ENCODE measurements around the gene RHBDL1. TPM values are rescaled to one million over a fixed set of nuclear protein-coding genes. Genes with fewer than 3 reads are reported as not detected.

The RHBDL1 gene
- total RNA-seq (2022; extraction: Qiagen RNA extraction; ENCODE audit: low read depth) = 0.75 to 1.6 TPM (median 1.4 TPM) in 5 replicates

DNA sequence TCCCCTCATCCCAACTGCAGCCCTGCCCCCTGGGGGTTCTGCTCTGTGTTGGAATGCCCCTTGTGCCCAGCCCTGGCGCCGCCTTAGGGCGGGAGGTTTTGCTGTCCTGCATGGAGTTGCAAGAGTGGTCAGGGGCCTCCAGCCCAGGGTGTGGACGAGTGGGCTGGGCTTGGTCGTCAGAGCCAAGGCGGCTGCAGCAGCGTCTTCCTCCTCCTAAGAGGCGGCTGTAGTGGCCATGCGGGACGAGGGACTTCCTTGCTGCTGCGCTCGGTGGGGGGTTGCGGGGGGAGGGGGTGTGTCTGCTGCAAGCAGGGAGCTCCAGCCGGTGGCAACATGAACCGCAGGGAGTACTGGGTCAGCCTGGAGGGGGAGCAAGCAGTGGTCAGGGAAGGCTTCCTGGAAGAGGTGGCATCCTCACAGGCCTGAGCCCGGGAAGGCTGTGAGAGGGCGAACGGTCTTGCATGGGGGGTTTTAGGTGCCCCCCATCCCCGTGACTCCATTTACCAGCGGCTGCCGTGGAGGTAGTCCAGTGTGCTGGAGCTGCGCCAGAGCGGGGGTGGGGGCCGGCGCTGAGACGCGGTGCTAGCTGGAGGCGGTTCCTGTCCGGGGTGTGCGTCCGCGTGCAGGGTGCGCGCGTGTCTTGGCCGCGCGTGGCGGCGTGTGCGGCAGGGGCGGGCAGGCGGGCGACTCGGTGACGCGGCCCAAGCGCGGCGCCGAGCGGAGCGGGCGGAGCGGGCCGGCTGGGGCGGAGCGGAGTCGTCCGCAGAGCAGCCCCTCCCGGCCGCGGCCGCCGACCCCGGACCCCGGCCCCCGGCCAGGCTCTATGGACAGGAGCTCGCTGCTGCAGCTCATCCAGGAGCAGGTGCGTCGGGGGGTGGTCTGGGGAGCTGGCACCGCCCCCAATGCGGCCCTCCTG is at the start of gene RHBDL1:
TSS of gene RHBDL1 (plus strand) at position 704 of the 916 bp plus-strand sequence. CDS start at position 824, 120 bp downstream.

DNA sequence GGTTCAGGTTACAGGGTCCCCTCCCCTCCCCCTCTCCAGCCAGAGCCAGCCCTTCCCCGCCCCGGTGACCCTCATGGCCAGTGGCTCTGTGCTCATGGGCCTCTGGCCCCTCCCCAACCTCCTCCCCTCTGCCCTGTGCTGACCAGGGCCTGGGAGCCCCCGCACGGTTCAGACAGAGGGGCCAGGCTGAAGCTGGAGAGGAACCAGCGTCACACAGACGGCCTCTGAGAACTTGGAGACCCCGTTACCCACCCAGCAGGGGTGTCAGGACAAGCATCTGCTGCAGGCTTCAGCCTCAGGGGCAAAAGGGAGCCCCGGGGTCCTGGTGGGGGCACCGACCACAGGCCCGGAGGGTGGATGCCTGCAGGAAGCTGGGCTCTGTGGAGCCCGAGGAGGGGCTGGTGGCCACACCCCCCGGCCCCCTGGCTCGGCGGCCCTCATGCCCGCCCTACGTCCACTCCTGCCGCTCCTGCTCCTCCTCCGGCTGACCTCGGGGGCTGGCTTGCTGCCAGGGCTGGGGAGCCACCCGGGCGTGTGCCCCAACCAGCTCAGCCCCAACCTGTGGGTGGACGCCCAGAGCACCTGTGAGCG is 44.6 kb upstream of the RHBDL1 start, which contains the start of gene WFIKKN1:
TSS of gene WFIKKN1 (plus strand) at position 171 of the 591 bp plus-strand sequence. CDS start at position 440, 269 bp downstream.

DNA sequence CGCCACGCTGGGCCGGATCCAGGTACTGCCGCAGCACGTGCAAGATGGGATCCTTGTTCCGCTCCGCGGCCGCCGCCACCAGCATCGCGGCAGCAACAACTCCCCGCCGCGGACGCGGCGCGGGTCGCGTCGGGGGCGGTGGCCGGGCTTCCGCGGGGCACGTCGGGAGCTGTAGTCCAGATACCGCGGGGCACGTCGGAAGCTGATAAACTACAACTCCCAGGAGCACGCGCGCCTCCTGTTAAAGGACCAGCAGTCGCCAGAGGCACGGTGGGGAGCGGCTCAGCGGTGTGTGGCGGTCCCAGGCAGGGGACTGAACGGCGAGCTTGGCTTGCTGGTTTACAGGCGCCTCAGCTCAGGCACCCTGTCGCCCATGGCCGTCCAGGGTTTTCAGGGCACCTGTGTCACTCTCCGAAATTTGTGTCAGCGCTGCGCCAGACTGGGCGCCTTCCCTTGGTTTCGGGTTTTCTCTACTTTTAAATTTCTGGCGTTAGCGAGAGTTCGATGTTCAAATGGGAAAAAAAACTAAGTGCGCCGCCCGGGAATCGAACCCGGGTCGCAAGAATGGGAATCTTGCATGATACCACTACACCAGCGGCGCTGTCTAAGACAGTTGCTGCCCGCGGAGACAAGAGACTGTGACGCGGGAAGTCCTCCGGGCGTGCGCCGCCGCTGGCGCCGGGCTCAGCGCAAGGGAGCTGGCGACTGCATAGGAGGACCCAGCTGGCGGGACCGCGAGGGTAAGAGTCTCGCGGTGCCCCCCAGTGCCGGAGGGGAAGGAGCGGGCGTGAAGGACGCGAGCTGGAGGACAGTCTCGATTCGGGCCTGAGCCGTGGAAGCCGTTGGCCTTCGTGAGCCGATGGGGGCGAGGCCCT is 39.0 kb upstream of the RHBDL1 start, which contains the start of gene METTL26:
TSS of gene METTL26 (minus strand) at position 100 of the 875 bp plus-strand sequence. CDS start at position 85, 15 bp downstream.

DNA sequence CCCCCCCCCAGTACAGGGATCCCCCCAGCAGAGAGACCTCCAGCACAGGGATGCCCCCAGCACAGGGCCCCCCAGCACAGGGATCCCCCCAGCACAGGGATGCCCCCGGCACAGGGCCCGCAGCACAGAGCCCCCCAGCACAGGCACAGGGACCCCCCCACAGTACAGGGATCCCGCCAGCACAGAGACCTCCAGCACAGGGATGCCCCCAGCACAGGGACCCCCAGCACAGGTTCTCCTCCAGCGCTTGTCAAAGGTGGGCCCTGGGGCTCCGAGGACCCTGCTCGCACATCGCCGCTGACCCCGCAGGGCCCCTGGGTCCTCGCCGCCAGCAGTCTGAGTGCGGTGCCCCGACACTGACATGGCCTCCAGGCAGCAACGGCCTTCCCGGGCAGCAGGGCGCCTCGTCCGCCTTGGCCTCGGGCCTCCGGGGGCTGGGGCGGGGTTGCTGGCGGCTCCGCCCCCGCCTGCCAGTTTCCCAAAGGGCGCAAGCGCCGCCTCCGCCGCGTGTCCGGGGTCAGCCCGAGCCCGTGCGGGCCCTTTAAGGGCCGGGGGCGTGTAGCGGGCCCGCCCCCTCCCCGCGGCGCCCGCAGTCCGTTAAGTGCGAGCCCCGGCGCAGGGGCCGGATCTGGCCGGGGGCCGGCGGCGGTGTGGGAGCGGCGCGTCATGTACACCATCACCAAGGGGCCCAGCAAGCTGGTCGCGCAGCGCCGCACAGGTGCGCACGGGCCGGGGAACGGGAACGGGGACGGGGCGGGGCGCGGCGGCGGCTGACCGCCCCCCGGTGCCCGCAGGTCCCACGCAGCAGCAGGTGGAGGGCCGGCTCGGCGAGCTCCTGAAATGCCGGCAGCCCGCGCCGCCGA is 33.9 kb upstream of the RHBDL1 start, which contains the start of gene MCRIP2:
TSS of gene MCRIP2 (plus strand) at position 503 of the 863 bp plus-strand sequence. CDS start at position 667, 164 bp downstream.

DNA sequence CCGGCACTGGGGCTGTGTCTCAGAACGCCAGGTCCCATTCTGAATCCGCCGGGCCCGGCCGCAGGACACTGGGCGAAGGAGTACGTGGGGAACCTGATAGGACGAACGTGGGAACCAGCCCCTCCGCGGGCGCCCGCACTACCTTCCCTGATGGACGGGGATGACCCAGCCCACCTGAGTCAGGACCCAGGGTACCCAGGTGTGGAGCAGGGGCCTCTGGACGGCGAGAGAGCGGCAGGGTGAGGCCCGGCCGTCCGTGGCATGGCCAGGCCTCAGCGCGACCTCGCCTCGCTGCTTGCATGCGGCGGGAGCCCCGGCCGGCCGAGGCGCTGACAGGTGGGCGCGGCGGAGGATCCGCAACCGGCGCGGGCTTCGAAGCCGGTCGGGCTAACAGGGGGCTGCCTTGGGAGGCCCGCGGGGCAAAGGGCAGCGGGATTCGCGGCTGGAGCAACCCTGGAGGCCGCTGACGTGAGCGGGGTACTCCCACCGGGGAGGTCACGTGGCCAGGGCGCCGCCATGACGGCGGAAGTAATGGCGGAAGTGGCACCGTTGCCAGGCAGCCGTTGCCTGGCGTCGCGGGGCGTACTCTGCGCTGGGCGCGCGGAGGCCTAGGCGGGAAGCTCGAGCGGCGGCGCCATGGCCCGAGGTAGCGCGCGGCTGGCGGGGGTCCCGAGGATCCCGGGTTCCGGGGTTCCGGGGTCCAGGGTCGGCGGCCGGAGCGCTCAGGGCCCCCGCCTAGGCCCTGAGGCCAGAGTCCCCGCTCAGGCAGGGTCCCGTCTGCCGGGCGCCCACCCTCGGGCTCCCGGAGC is 26.5 kb upstream of the RHBDL1 start, which contains the start of gene WDR90:
TSS of gene WDR90 (plus strand) at position 585 of the 809 bp plus-strand sequence. CDS start at position 637, 52 bp downstream.

DNA sequence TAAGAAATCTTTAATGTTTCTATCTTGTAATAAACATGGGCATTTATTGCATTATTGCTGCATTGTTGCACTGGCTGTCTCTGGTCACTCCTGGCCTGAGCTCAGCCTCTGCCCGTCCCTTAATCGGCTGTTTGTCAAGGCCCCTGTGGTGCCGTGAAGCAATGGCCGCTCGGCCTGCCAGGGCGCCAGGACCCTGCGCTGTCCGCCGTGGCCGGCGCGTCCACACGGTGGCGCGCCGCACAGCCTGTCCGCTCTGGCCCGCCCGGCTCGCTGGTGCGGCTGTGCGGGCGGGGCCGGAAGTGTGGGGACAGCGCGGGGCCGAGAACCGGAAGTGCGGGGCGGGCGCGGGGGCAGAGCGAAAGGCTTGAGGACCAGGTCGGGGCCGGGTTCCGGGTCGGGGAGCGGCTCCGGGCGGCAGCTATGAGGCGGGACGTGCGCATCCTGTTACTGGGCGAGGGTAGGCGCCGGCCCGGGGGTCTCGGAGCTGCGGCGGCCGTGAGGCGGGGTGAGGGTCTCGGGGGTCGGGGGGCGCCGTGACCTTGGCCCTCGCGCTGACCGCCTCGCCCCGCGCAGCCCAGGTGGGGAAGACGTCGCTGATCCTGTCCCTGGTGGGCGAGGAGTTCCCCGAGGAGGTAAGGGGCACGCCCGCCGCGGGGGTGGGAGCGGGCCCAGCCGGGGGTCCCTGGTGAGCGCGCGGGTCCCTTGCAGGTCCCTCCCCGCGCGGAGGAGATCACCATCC is 7.5 kb upstream of the RHBDL1 start, which contains the start of gene RHOT2:
TSS of gene RHOT2 (plus strand) at position 353 of the 739 bp plus-strand sequence. CDS start at position 421, 68 bp downstream.

DNA sequence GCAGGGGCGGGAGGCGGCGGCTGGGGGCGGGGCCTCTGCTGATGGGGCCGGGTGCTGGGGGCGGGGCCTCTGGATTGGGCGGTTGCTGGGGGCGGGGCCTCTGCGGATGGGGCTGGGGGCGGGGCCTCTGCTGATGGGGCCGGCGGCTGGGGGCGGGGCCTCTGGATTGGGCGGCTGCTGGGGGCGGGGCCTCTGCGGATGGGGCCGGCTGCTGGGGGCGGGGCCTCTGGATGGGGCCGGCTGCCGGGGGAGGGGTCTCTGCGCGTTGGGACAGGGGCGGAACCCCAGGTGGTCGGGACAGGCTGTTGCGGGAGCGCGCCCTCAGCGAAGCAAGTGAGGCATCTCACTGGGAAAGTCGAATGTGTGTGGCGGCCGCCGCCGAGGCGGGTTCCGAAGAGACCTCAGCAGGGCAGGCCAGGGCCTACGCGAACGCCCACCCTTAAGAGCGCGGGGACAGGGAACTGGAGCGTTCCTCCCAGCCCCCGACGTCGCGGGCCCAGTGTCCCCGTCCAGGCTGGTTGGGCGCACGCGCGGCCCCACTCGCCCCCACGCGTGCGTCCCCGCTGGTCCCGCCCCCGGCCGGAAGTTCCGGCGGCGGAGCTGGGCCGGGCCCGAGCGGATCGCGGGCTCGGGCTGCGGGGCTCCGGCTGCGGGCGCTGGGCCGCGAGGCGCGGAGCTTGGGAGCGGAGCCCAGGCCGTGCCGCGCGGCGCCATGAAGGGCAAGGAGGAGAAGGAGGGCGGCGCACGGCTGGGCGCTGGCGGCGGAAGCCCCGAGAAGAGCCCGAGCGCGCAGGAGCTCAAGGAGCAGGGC is 4.5 kb downstream of the RHBDL1 start, which contains the start of gene STUB1:
TSS of gene STUB1 (plus strand) at position 597 of the 811 bp plus-strand sequence. CDS start at position 713, 116 bp downstream.

DNA sequence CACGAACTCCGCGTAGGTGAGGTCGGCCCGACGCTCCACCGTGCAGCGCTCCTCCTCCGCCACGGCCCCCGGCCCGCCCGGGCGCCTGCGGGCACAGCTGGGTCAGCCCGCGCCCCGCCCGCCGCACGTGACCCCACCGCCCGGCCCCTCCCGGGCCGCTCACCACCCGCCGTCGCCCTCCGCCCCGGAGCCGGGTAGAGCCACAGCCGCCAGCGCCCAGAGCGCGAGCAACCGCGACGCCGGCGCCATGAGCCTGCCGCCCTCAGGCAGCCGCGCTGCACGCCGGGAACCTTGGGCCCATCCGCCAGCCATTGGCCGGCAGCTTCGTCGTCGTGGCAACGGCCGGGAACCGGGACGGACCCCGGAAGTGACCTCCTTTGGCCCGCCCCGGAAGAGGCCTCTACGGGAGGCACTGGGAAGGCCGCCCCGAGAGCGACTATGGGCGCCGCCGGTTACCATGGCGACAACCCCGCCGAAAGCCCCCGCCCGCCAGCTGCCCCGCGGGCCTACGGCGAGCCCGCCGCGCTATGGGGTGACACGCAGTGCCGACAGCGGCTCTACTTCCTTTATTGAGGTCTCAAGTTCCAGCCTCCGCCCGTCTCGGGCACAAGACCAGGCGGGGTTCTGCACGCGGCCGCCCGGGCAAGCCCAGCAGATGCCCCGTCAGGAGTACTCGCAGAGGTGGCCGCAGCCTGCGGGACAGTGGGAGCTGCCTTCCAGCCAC is 8.8 kb downstream of the RHBDL1 start, which contains the start of gene JMJD8:
TSS of gene JMJD8 (minus strand) at position 264 of the 724 bp plus-strand sequence. CDS start at position 249, 15 bp downstream.

DNA sequence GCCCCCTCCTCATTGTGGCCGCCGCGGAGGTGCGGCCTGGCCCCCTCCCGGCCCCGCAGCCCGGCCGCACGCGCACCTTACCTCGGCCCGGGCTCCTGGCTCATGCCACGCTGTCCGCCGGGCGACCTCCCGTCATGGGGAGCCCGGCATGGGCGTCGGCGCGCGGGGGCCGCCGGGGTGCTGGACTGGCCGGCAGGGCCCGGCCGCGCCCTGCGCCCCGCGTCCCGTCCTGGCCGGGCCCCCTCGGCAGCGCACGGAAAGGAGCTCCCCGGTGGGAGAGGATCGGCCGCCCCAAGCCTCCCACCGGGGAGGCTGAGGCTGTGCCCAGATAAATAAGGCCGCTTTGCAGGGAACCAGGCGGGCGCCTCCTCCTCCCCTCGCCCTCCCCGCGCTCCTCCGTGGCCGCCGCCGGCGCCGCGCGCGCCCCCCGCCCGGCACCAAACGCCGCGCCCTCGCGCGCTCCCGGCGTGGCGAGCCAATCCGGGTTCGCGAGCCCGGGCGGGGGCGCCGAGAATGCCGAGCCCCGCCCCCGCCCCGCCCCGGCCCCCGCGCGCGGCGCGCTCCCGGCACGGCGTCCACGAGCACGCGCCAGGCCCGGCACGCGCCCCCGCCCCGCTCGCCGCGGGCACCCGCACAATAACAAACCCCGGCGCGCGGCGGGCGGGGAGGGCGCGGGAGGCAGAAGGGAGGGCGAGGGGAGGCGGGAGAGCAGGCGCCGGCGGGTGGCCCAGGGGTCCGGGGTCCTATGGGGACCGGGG is 30.1 kb downstream of the RHBDL1 start, which contains the start of gene FBXL16:
TSS of gene FBXL16 (minus strand) at position 371 of the 758 bp plus-strand sequence. CDS start 8,396 bp downstream, outside the sequence.

DNA sequence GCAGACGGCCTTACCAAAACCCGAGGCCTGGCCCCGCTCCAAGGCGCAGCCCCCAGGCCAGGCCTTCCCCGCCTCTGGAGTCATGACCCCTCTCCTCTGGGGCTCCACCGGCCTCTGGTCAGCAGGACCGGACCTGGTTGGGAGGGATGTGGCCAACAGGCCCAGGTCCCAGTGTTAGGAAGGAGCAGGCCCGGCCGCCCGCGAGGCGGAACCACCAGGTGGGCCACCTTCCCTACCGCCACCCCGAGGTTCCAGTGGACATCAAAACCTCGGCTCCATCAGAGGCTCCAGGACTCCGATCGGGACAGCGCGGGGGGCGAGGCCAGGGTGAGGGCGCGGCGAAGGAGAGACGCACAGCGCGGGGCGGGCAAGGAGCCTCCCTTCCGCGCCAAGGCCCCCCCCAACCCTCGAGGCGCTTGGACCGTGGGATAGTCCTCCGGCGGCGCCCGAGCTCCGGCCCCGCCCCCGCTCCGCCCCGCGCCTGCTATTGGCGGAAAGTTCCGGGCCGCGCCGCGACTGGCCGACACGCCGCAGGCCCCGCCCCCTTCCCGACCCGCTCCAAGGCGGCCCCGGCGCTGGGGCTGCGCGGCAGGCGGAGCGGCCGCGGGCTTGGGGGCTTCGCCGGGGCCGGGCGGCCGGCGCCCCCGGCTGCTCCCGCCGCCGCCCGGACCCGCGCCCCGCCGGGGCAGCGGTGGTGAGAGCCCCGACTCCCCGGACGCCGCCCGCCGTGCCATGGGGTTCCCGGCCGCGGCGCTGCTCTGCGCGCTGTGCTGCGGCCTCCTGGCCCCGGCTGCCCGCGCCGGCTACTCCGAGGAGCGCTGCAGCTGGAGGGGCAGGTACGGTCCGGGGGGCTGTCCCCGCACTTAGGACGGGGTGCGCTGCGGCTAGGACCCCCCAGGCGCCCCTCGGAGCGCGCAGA is 39.3 kb downstream of the RHBDL1 start, which contains the start of gene METRN:
TSS of gene METRN (plus strand) at position 561 of the 919 bp plus-strand sequence. CDS start at position 733, 172 bp downstream.

DNA sequence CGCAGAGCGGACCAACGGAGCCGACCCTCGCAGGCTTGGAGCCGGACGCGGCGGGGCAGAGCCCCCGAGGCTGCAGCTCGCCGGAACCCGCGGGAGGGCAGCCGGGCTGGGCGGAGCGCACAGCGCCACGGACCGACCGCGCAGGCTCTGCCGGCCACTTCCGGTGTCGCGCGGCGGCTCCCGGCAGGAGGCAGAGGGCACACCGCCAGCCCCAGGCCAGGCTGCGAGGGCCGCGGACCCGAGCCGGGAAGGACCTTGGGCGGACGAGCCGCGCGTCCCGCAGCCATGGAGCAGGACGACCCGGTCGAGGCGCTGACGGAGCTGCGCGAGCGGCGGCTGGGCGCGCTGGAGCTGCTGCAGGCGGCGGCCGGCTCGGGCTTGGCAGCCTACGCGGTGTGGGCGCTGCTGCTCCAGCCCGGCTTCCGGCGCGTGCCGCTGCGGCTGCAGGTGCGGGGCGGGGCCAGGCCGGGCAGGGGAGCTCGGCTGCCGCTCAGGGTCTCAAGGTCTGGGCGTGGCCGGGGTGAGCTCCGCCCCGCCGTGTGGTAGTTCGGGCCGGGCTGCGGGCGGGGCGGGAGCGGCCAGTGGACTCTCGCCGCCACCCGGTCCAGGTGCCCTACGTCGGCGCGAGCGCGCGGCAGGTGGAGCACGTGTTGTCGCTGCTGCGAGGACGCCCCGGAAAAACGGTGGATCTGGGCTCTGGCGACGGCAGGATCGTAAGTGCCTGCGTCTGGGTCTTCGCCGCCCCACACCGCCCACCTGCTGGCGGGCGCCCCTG is 45.7 kb downstream of the RHBDL1 start, which contains the start of gene ANTKMT:
TSS of gene ANTKMT (plus strand) at position 157 of the 775 bp plus-strand sequence. CDS start at position 286, 129 bp downstream.

DNA sequence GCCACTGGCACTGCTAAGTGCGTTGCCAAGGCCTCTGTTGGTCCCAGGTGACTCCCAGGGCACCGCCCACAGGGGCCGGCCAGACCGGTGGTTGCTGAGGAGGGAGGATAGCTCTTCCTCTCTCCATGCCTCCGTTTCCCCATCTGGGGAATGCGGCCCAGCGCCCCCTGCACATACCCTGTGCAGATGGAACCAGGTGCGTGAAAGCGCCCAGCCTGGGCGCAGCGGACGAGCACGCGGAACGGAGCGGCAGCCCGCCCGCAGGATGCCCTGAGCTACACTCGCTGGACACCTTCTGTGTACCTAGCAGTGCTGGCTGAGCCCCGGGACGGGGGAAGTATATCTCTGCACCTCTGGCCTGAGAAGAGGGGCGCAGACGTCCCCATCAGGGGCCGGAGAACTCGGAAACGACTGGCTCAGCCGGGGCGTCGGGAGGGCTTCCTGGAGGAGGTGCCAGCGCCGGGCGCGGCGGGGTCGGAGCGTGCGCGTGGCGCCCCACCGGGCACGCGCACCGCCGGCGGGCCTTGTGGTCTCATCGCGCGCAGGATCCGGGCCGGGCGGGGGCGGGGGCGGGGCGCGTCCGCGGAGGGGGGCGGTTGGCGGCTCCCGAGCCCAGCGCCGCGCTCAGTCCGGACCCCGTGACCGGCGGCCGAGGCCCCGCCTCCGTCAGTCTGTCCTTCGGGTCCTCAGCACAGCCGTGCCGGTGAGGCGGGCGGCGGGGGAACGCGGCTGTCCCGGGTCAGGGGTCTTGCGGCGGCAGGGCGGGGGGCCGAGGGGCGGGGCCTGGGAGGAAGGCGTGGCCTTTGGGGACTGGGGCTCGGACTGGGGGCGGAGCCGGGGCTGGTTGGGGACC is 51.2 kb downstream of the RHBDL1 start, which contains the start of the genes CCDC78 and HAGHL:
TSS of gene CCDC78 (minus strand) at position 6 of the 853 bp plus-strand sequence. CDS start 76 bp downstream, outside the sequence.
TSS of gene HAGHL (plus strand) at position 669 of the 853 bp plus-strand sequence. CDS start 404 bp downstream, outside the sequence.

Data from A549 treated with DMSO at 1 μM for 4 hours (cell line).